PC-3 (cell line): ENCODE data around the gene TCN1. TPM values are rescaled to one million over a fixed set of nuclear protein-coding genes. Genes with fewer than 3 reads are reported as not detected.
A peak's percentile ranks its signal among the peaks of the same experiment; 100 is the strongest.
"Not testable (repeated sequence)": the region's sequence is repeated elsewhere in the genome, so short reads cannot be mapped to it uniquely, and the experiment has no call there.

ENCODE experiments used
- ATAC-seq: fragments of 200-7000 bp; cut with Tn5 transposase; 2 replicates; pipeline ENCODE4 v1.9.1; 2020; ENCODE audit warnings: mild to moderate bottlenecking, moderate library complexity
- Bru-seq: library from RNA; stranded (reverse); fragments of 400-500 nt; gene quantifications from one replicate; lab custom pipeline; 2021; lab: Mats Ljungman, UMichigan
- BruChase-seq, 2 experiments: library from RNA; stranded (reverse); fragments of 400-500 nt; gene quantifications; one replicate each; lab custom pipeline; 2021; lab: Mats Ljungman, UMichigan
- BruUV-seq: library from RNA; stranded (reverse); fragments of 400-500 nt; replicated peaks from 2 replicates; lab custom pipeline; 2021; lab: Mats Ljungman, UMichigan
- CTCF ChIA-PET: fragments of 300-600 bp; sonication (Branson Sonifier 250); formaldehyde crosslinking; loops from one replicate; lab custom pipeline; 2022; ENCODE audit warnings: antibody characterized with exemption; lab: Charles Lee
- POLR2A ChIA-PET: fragments of 300-600 bp; sonication (Branson Sonifier 250); formaldehyde crosslinking; loops from one replicate; lab custom pipeline; 2022; ENCODE audit warnings: antibody characterized with exemption; ENCODE audit not compliant: unreplicated experiment; lab: Charles Lee
- DNase-seq: peaks from one replicate; pipeline ENCODE4 v3.0.0-alpha.2; 2015
- H2AFZ ChIP-seq: fragments of 300-600 bp; sonication (generic); 2 replicates; pipeline ENCODE4 v1.6.0; 2016; ENCODE audit warnings: antibody characterized with exemption, low read length
- H3F3A ChIP-seq: fragments of 300-600 bp; sonication (generic); one replicate; pipeline ENCODE4 v1.6.0; 2017; ENCODE audit warnings: antibody characterized with exemption, low read length, control low read depth, mild to moderate bottlenecking; ENCODE audit not compliant: unreplicated experiment
- H3K27ac ChIP-seq: fragments of 300-600 bp; sonication (generic); 2 replicates; pipeline ENCODE4 v1.5.1; 2016; ENCODE audit warnings: mild to moderate bottlenecking, low read length
- H3K27me3 ChIP-seq: fragments of 300-600 bp; sonication (generic); 2 replicates; pipeline ENCODE4 v1.6.1; 2016; ENCODE audit warnings: low read length, mixed read lengths
- H3K36me3 ChIP-seq: fragments of 300-600 bp; sonication (generic); 2 replicates; pipeline ENCODE4 v1.6.1; 2016; ENCODE audit warnings: low read depth, mixed run types, low read length, mixed read lengths
- H3K4me1 ChIP-seq: fragments of 300-600 bp; sonication (generic); 2 replicates; pipeline ENCODE4 v1.5.1; 2016; ENCODE audit warnings: low read length; ENCODE audit not compliant: insufficient read depth
- H3K4me2 ChIP-seq: fragments of 300-600 bp; sonication (generic); 2 replicates; pipeline ENCODE4 v1.6.0; 2016; ENCODE audit warnings: low read length
- H3K4me3 ChIP-seq: fragments of 300-600 bp; sonication (generic); 2 replicates; pipeline ENCODE4 v1.5.1; 2016; ENCODE audit warnings: mild to moderate bottlenecking, low read length, mixed read lengths
- H3K79me2 ChIP-seq: fragments of 300-600 bp; sonication (generic); 2 replicates; pipeline ENCODE4 v1.6.1; 2017; ENCODE audit warnings: low read length, mixed read lengths
- H3K9ac ChIP-seq: fragments of 300-600 bp; sonication (generic); 2 replicates; pipeline ENCODE4 v1.6.0; 2016; ENCODE audit warnings: mild to moderate bottlenecking, low read length
- H3K9me2 ChIP-seq: fragments of 300-600 bp; sonication (generic); replicated peaks from 2 replicates; pipeline ENCODE4 v1.6.1; 2016; ENCODE audit warnings: mixed run types, low read length, mixed read lengths
- H3K9me3 ChIP-seq: fragments of 300-600 bp; sonication (generic); 2 replicates; pipeline ENCODE4 v1.6.1; 2016; ENCODE audit warnings: low read length, mixed read lengths
- H4K20me1 ChIP-seq: fragments of 300-600 bp; sonication (generic); 2 replicates; pipeline ENCODE4 v1.6.1; 2016; ENCODE audit warnings: low read length, mixed read lengths
- EZH2 ChIP-seq: fragments of 300-600 bp; sonication (generic); IDR thresholded peaks from one replicate; pipeline ENCODE4 v1.6.1; 2017; ENCODE audit warnings: antibody characterized with exemption, mild to moderate bottlenecking, low read length; ENCODE audit not compliant: unreplicated experiment
- EZH2phosphoT487 ChIP-seq: fragments of 300-600 bp; sonication (generic); IDR thresholded peaks from 2 replicates; pipeline ENCODE4 v1.6.1; 2018; ENCODE audit warnings: mild to moderate bottlenecking, antibody characterized with exemption, low read length, borderline replicate concordance
- intact Hi-C: fragments of 100-400 bp; cut with micrococcal nuclease; formaldehyde crosslinking; loops from 2 replicates; pipeline ENCODE4 v1.9.0; 2023
- long read RNA-seq: library from polyadenylated mRNA; unstranded; transcript quantifications from one replicate; pipeline ENCODE4 v2.0.0, GENCODE V29; 2021; ENCODE audit not compliant: unreplicated experiment
- total RNA-seq: library from RNA; depleted of rRNA; stranded (reverse); fragments of >200 nt; gene quantifications from 2 replicates; pipeline ENCODE4 v1.2.3, GENCODE V29; 2014; rRNA removed
- TF ChIP-seq, protein P1 (sequence below): fragments of 300-600 bp; sonication (generic); conservative IDR thresholded peaks from 2 replicates; pipeline ENCODE4 v1.5.1; 2017; ENCODE audit warnings: antibody characterized with exemption, low read depth, mild to moderate bottlenecking, low read length

The TCN1 gene
- 7.4 and 14.8 TPM in 2 replicates for total RNA-seq
- percentile 28 among the genes with signal in this experiment for Bru-seq, nascent RNA
- percentile 29 among the genes with signal in this experiment for BruChase-seq, experiment 1, labeled RNA remaining after a 6-hour chase
- percentile 33 among the genes with signal in this experiment for BruChase-seq, experiment 2, labeled RNA remaining after a 2-hour chase
- long read RNA-seq, transcript TCN1-201 (9 exons, 1,582 nt), result major isoform, 43 of 52 reads
- long read RNA-seq, partial matches to known transcripts, result 4 of 52 reads
- long read RNA-seq, other reads (novel, unspliced or antisense), result 5 of 52 reads

DNA sequence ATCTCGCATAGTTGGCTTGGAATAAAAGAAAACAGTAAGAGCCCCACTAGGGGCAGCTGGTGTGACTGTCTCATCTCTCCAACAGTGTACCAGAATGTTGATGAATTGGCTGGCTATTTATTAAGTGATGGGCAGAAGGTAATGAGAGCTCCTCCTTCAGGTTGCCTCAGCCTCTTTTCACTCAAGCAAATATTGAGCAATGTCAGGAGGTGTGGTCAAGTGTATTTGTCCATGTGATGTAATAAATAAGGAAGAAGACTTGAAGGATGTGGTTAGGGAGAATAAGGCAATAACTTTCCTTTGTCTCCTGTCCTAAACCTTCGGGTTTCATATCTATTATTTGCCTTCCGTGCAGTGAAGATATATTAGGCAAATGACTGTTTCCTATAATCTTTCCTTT, at the start of gene TCN1:
Gene TCN1 (minus strand): TSS at position 91 of the 400 bp plus-strand sequence. CDS start 17 bp downstream, at position 74.
- DNase-seq (peak; percentile 93), ATAC-seq (no peak)
- ChIA-PET POLR2A (no interaction called here), CTCF (interaction anchor here (0.6 kb wide), 1 partner anchor 53 kb away, joined by 4 read pairs; no protein-coding TSS in a partner anchor)
- H3K4me1 ChIP-seq, result peaks cover 29% of the 10 kb centered on the region
- no peaks in the 10 kb centered on the region for H3K79me2 ChIP-seq
- no peaks in the 10 kb centered on the region for H3K36me3 ChIP-seq
- intact Hi-C loops, result no loop called here
- H3F3A ChIP-seq, result no peaks in the 10 kb centered on the region
- no peaks in the 10 kb centered on the region for H3K9me2 ChIP-seq
- H3K9ac ChIP-seq, result peak within 1 kb of the TSS; percentile 51
- H2AFZ ChIP-seq, result no peak within 1 kb of the TSS
- H3K27ac ChIP-seq, result peak within 1 kb of the TSS; percentile 91
- H3K27me3 ChIP-seq, result no peaks in the 10 kb centered on the region
- H3K4me3 ChIP-seq, result no peak within 1 kb of the TSS
- no TSS peak for BruUV-seq
- H3K4me2 ChIP-seq, result peak within 1 kb of the TSS; percentile 21
- no peaks in the 10 kb centered on the region for H4K20me1 ChIP-seq
- no peaks in the 10 kb centered on the region for H3K9me3 ChIP-seq
- TF ChIP-seq, protein P1, sequence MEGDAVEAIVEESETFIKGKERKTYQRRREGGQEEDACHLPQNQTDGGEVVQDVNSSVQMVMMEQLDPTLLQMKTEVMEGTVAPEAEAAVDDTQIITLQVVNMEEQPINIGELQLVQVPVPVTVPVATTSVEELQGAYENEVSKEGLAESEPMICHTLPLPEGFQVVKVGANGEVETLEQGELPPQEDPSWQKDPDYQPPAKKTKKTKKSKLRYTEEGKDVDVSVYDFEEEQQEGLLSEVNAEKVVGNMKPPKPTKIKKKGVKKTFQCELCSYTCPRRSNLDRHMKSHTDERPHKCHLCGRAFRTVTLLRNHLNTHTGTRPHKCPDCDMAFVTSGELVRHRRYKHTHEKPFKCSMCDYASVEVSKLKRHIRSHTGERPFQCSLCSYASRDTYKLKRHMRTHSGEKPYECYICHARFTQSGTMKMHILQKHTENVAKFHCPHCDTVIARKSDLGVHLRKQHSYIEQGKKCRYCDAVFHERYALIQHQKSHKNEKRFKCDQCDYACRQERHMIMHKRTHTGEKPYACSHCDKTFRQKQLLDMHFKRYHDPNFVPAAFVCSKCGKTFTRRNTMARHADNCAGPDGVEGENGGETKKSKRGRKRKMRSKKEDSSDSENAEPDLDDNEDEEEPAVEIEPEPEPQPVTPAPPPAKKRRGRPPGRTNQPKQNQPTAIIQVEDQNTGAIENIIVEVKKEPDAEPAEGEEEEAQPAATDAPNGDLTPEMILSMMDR, result peak; percentile 56
- no peak for TF ChIP-seq EZH2phosphoT487

- H3K27ac ChIP-seq, H3K36me3 ChIP-seq, H3K79me2 ChIP-seq, H3K9me3 ChIP-seq, H3K4me2 ChIP-seq, ATAC-seq, CTCF ChIA-PET, intact Hi-C loops, DNase-seq, H3K9ac ChIP-seq, H3K27me3 ChIP-seq, POLR2A ChIA-PET, H3K9me2 ChIP-seq, BruUV-seq, H3K4me3 ChIP-seq, H3F3A ChIP-seq, H4K20me1 ChIP-seq, H2AFZ ChIP-seq: not testable (repeated sequence)
- peaks cover 37% of the 10 kb centered on the region for H3K4me1 ChIP-seq
These were observed 37.3 kb upstream of the TCN1 start for GRCh38 chr11:59903569-59903968.

- POLR2A ChIA-PET, result no interaction called here
- Histone ChIP-seq H3K4me3 (peak overlapping the region; percentile 8; the same call in 1 of the 2 replicates), H3K9me2 (no peaks in the 10 kb centered on the region), H4K20me1 (no peaks in the 10 kb centered on the region), H2AFZ (no peak overlapping the region), H3K9ac (peak overlapping the region; percentile 80), H3K9me3 (no peaks in the 10 kb centered on the region), H3K27me3 (no peaks in the 10 kb centered on the region), H3K4me2 (peak overlapping the region; percentile 56), H3K27ac (peak overlapping the region; percentile 87), H3F3A (no peaks in the 10 kb centered on the region), H3K4me1 (peaks cover 42% of the 10 kb centered on the region), H3K79me2 (no peaks in the 10 kb centered on the region), H3K36me3 (no peaks in the 10 kb centered on the region)
- BruUV-seq, result no TSS peak
- ATAC-seq (peak; percentile 78), DNase-seq (peak; percentile 97)
- intact Hi-C loops, result no loop called here
- TF ChIP-seq, protein P1, result no peak
- no peak for TF ChIP-seq EZH2phosphoT487
- no peak for TF ChIP-seq EZH2
- CTCF ChIA-PET, result no interaction called here
These were observed 35.0 kb upstream of the TCN1 start for GRCh38 chr11:59901306-59901705.
